Breast epithelium (tissue), 3 donors: Measurements from ENCODE around the gene E2F3.

Experiments
- CTCF ChIP-seq, 3 donors: fragments of 450-650 bp; IDR thresholded peaks; one replicate each; pipeline ENCODE4 v1.5.1; 2016 to 2017; ENCODE audit warnings: antibody characterized with exemption in 3 of 3, mild to moderate bottlenecking in 3 of 3, moderate library complexity in 3 of 3
- POLR2A ChIP-seq: fragments of 450-650 bp; IDR thresholded peaks from one replicate; pipeline ENCODE4 v1.6.1; 2016; ENCODE audit warnings: antibody characterized with exemption, mild to moderate bottlenecking, moderate library complexity
- POLR2AphosphoS5 ChIP-seq, 3 donors: sonication (generic); formaldehyde crosslinking; IDR thresholded peaks; one replicate each; pipeline ENCODE4 v1.6.1; 2017; ENCODE audit warnings: antibody characterized with exemption in 3 of 3

DNA sequence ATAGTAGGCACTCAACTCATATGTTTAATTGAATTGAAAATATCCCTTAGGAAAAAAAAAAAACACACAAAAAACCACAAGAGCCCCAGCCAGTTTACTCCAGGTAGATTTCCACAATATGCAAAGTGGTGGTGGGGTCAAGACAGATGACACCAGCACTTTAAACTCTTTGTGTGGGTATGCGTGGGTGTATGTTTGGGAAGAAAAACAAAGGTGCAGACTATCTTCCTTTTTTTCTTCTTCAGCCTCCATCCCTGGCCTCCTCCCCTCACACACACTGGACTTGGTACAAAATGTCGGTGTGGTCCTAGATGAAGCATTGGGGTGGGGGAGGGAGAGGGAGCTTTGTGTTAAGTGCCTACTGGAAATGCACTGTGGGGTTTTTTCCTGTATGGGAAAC is 90.4 kb downstream of the E2F3 start:
- TF ChIP-seq CTCF (IDR thresholded peaks at IDR 0.05), result no peak
- no peak for TF ChIP-seq POLR2A
- TF ChIP-seq POLR2AphosphoS5 (IDR thresholded peaks at IDR 0.05), result no peak
